Measurements from ENCODE around the gene PLP1. TPM values are rescaled to one million over a fixed set of nuclear protein-coding genes. Genes with fewer than 3 reads are reported as not detected.

The PLP1 gene
- total RNA-seq, 2 donors from 2014 or later: 5.1 to 16.0 TPM

DNA sequence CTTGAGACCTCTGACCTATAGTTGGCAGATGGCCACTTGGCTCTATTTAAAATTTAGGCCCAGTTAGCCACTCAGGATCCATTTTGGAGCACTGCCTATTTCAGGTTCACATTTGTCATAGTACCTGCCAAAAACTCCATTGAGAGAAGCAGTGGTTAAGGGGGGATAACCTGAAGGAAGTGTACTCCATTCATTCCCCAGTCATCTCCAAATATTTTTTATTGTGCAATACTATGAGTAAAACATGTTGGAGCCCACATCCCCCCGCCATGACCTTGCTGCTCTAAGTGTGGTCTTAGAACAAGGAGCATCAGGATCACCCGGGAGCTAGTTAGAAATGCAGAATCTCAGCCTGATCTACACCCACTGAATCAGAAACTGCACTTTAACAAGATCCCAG is 21.1 kb downstream of the PLP1 start:
- no peak overlapping the region for H3K4me3 Mint-ChIP-seq
- Histone ChIP-seq H3K4me3 (ENCODE audit: low read length) (no peak overlapping the region), H3K36me3 (ENCODE audit: control insufficient read depth, insufficient read depth, low read length) (no peaks in the 10 kb centered on the region), H3K9me3 (ENCODE audit: control insufficient read depth, low read length) (no peaks in the 10 kb centered on the region), H3K27me3 (ENCODE audit: control insufficient read depth, insufficient read depth, low read length, poor library complexity, severe bottlenecking) (no peaks in the 10 kb centered on the region), H3K27ac (ENCODE audit: low read depth, low read length) (no peak overlapping the region), H3K4me1 (ENCODE audit: control insufficient read depth, insufficient read depth, low read length) (no peaks in the 10 kb centered on the region), H3K9ac (ENCODE audit: extremely low read depth, low read length, poor library complexity, severe bottlenecking) (no peak overlapping the region)
- no peaks in the 10 kb centered on the region for H3K4me1 Mint-ChIP-seq
- H3K27me3 Mint-ChIP-seq (ENCODE audit: insufficient read depth): peaks cover 13% of the 10 kb centered on the region
- no peak overlapping the region for H3K27ac Mint-ChIP-seq
- 100% methylated on average over 2 of the region's 2 CpGs; no CpG with 5 or more reads in 1 of the 2 experiments for WGBS, 2 experiments (ENCODE audit: insufficient coverage in 1 of 2, insufficient read length in 1 of 2)
- no peaks in the 10 kb centered on the region for H3K9me3 Mint-ChIP-seq
- no peaks in the 10 kb centered on the region for H3K36me3 Mint-ChIP-seq (ENCODE audit: low read depth)
- no peak for DNase-seq
- TF ChIP-seq, protein P1, sequence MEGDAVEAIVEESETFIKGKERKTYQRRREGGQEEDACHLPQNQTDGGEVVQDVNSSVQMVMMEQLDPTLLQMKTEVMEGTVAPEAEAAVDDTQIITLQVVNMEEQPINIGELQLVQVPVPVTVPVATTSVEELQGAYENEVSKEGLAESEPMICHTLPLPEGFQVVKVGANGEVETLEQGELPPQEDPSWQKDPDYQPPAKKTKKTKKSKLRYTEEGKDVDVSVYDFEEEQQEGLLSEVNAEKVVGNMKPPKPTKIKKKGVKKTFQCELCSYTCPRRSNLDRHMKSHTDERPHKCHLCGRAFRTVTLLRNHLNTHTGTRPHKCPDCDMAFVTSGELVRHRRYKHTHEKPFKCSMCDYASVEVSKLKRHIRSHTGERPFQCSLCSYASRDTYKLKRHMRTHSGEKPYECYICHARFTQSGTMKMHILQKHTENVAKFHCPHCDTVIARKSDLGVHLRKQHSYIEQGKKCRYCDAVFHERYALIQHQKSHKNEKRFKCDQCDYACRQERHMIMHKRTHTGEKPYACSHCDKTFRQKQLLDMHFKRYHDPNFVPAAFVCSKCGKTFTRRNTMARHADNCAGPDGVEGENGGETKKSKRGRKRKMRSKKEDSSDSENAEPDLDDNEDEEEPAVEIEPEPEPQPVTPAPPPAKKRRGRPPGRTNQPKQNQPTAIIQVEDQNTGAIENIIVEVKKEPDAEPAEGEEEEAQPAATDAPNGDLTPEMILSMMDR (conservative IDR thresholded peaks at IDR 0.05): no peak

DNA sequence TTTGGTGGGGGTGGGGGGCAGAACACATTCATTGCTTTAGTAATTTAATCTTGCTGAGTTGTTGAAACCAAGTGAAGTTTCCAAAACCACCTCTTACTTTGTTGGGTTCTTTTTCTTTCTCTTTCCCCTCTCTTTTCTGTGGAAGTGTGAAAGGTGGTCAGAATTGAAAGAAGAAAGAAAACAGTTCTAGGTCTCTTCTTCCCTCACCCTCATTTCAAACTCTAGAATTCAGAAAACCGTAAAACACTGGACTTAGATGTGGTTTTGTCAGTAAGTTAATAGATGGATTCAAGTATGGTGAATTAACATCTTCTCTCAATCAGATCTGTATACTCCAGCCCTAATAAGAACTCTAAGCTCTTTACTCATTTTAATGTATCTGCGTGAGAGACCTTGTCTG is 23.7 kb downstream of the PLP1 start:
- Histone ChIP-seq H3K9me3 (ENCODE audit: control insufficient read depth, low read length) (no peaks in the 10 kb centered on the region), H3K27me3 (ENCODE audit: control insufficient read depth, insufficient read depth, low read length, poor library complexity, severe bottlenecking) (no peaks in the 10 kb centered on the region), H3K4me3 (ENCODE audit: low read length) (no peak overlapping the region), H3K27ac (ENCODE audit: low read depth, low read length) (no peak overlapping the region), H3K36me3 (ENCODE audit: control insufficient read depth, insufficient read depth, low read length) (no peaks in the 10 kb centered on the region), H3K9ac (ENCODE audit: extremely low read depth, low read length, poor library complexity, severe bottlenecking) (no peak overlapping the region), H3K4me1 (ENCODE audit: control insufficient read depth, insufficient read depth, low read length) (no peaks in the 10 kb centered on the region)
- no peaks in the 10 kb centered on the region for H3K4me1 Mint-ChIP-seq
- no CpG with 5 or more reads among the region's 2 CpGs for WGBS, 2 experiments (ENCODE audit: insufficient coverage in 1 of 2, insufficient read length in 1 of 2)
- H3K4me3 Mint-ChIP-seq: no peak overlapping the region
- H3K9me3 Mint-ChIP-seq: no peaks in the 10 kb centered on the region
- TF ChIP-seq, protein P1 (conservative IDR thresholded peaks at IDR 0.05): no peak
- H3K27me3 Mint-ChIP-seq (ENCODE audit: insufficient read depth): peaks cover 9% of the 10 kb centered on the region
- DNase-seq: no peak
- H3K27ac Mint-ChIP-seq: no peak overlapping the region
- no peaks in the 10 kb centered on the region for H3K36me3 Mint-ChIP-seq (ENCODE audit: low read depth)

DNA sequence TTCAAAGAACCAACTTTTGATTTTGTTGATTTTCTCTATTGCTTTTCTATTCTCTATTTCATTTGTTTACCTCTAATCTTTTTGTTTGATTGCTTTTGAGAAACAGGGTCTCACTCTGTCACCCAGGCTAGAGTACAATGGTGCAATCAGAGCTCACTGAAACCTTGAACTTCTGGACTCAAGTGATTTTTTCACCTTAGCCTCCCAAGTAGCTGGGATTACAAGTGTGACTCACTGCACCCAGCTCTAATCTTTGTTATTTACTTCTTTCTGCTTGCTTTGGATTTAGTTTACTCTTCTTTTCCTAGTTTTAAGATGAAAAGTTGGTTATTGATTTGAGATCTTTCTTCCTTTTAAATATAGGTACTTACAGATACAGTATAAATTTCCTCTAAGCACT is 29.2 kb downstream of the PLP1 start:
- Mint-ChIP-seq H3K27me3 (ENCODE audit: insufficient read depth) (peaks cover 19% of the 10 kb centered on the region), H3K4me3 (no peak overlapping the region), H3K9me3 (no peaks in the 10 kb centered on the region), H3K36me3 (ENCODE audit: low read depth) (no peaks in the 10 kb centered on the region), H3K4me1 (peaks cover 12% of the 10 kb centered on the region), H3K27ac (no peak overlapping the region)
- TF ChIP-seq, protein P1 (conservative IDR thresholded peaks at IDR 0.05): no peak
- no peak for DNase-seq
- no peaks in the 10 kb centered on the region for H3K4me1 ChIP-seq (ENCODE audit: control insufficient read depth, insufficient read depth, low read length)
- H3K4me3 ChIP-seq (ENCODE audit: low read length): no peak overlapping the region
- no peaks in the 10 kb centered on the region for H3K36me3 ChIP-seq (ENCODE audit: control insufficient read depth, insufficient read depth, low read length)
- H3K9me3 ChIP-seq (ENCODE audit: control insufficient read depth, low read length): no peaks in the 10 kb centered on the region
- H3K27me3 ChIP-seq (ENCODE audit: control insufficient read depth, insufficient read depth, low read length, poor library complexity, severe bottlenecking): no peaks in the 10 kb centered on the region
- no peak overlapping the region for H3K27ac ChIP-seq (ENCODE audit: low read depth, low read length)
- H3K9ac ChIP-seq (ENCODE audit: extremely low read depth, low read length, poor library complexity, severe bottlenecking): no peak overlapping the region
